ENCODE measurements around the gene PET100.

Gene PET100

GRCh38 chr19:7650148-7650547, 20.6 kb downstream of the PET100 start:
- peaks cover 5% of the 10 kb centered on the region for H3K4me1 ChIP-seq (ENCODE audit: insufficient read depth, low read length, severe bottlenecking)
- no peak overlapping the region for H3K4me2 ChIP-seq (ENCODE audit: low read length)
- no peak overlapping the region for H3K9ac ChIP-seq (ENCODE audit: low read length)
- H3K79me2 ChIP-seq (ENCODE audit: insufficient read depth, low read length) = no peaks in the 10 kb centered on the region
- H4K20me1 ChIP-seq (ENCODE audit: insufficient read depth, low read length) = no peaks in the 10 kb centered on the region
- TF ChIP-seq EZH2 (IDR thresholded peaks at IDR 0.05; ENCODE audit: borderline replicate concordance, low read length) = no peak
- H3F3A ChIP-seq (ENCODE audit: insufficient read depth, low read length) = no peaks in the 10 kb centered on the region
- no peaks in the 10 kb centered on the region for H3K9me3 ChIP-seq (ENCODE audit: low read length)
- 0 out of 2 replicates have a peak, but pooled peaks cover 6% of the 10 kb centered on the region for H3K27me3 ChIP-seq (ENCODE audit: insufficient read depth, low read length)
- H2AFZ ChIP-seq (ENCODE audit: low read length) = no peak overlapping the region
- H3K27ac ChIP-seq (ENCODE audit: low read depth, low read length, poor library complexity, severe bottlenecking) = no peak overlapping the region
- no peak overlapping the region for H3K4me3 ChIP-seq (ENCODE audit: low read depth, low read length, poor library complexity, severe bottlenecking)
- no peaks in the 10 kb centered on the region for H3K9me2 ChIP-seq (ENCODE audit: low read depth, low read length)
- peaks cover 17% of the 10 kb centered on the region for H3K36me3 ChIP-seq (ENCODE audit: insufficient read depth, low read length)

DNA sequence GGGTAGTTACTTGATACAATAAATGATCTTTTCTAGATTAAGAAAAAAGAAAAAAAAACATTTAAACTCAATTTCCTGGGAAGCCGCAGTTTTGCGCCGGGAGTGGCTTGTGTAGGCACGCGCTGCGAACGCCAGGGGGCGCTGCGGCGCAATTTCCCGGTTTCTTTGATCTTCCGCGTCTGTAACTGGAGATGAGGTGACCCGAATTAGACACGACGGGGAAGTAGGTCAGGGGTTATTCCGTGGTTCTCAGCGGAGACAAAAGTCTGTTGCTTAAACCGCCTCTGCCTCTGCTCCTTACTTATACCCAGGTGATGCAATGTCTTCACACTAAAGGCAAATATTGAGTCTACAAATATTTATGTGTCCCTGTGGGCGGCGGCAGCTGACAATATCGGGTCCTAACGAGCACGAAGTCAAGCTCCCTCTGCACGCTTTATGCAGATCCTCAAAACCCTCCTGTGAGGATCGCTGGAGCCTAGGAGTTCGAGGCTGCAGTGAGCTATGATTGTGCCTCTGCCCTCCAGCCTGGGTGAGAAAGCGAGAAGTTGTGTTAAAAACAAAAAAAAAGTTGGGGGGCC, 22.6 kb downstream of the PET100 start:
- no peaks in the 10 kb centered on the region for H4K20me1 ChIP-seq (ENCODE audit: insufficient read depth, low read length)
- no peak overlapping the region; the same call in 1 of the 2 replicates for H3K9ac ChIP-seq (ENCODE audit: low read length)
- no peak for TF ChIP-seq EZH2 (IDR thresholded peaks at IDR 0.05; ENCODE audit: borderline replicate concordance, low read length)
- TF ChIP-seq, protein P1, sequence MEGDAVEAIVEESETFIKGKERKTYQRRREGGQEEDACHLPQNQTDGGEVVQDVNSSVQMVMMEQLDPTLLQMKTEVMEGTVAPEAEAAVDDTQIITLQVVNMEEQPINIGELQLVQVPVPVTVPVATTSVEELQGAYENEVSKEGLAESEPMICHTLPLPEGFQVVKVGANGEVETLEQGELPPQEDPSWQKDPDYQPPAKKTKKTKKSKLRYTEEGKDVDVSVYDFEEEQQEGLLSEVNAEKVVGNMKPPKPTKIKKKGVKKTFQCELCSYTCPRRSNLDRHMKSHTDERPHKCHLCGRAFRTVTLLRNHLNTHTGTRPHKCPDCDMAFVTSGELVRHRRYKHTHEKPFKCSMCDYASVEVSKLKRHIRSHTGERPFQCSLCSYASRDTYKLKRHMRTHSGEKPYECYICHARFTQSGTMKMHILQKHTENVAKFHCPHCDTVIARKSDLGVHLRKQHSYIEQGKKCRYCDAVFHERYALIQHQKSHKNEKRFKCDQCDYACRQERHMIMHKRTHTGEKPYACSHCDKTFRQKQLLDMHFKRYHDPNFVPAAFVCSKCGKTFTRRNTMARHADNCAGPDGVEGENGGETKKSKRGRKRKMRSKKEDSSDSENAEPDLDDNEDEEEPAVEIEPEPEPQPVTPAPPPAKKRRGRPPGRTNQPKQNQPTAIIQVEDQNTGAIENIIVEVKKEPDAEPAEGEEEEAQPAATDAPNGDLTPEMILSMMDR (IDR thresholded peaks at IDR 0.05; ENCODE audit: low read length) = peak; percentile 96
- H3K4me3 ChIP-seq (ENCODE audit: low read depth, low read length, poor library complexity, severe bottlenecking) = peak overlapping the region; percentile 47
- no peaks in the 10 kb centered on the region for H3F3A ChIP-seq (ENCODE audit: insufficient read depth, low read length)
- H3K9me3 ChIP-seq (ENCODE audit: low read length) = no peaks in the 10 kb centered on the region
- H3K36me3 ChIP-seq (ENCODE audit: insufficient read depth, low read length) = peaks cover 8% of the 10 kb centered on the region; the same call in 1 of the 2 replicates
- no peak overlapping the region for H3K27ac ChIP-seq (ENCODE audit: low read depth, low read length, poor library complexity, severe bottlenecking)
- H3K79me2 ChIP-seq (ENCODE audit: insufficient read depth, low read length) = no peaks in the 10 kb centered on the region
- H3K9me2 ChIP-seq (ENCODE audit: low read depth, low read length) = no peaks in the 10 kb centered on the region
- H3K4me2 ChIP-seq (ENCODE audit: low read length) = peak overlapping the region; percentile 92
- peaks cover 5% of the 10 kb centered on the region for H3K4me1 ChIP-seq (ENCODE audit: insufficient read depth, low read length, severe bottlenecking)
- 0 out of 2 replicates have a peak, but pooled peaks cover 6% of the 10 kb centered on the region for H3K27me3 ChIP-seq (ENCODE audit: insufficient read depth, low read length)
- H2AFZ ChIP-seq (ENCODE audit: low read length) = peak overlapping the region; percentile 88; the same call in 1 of the 2 replicates

GRCh38 chr19:7654401-7654800, 24.8 kb downstream of the PET100 start:
- Histone ChIP-seq H2AFZ (ENCODE audit: low read length) (no peak overlapping the region), H3K4me3 (ENCODE audit: low read depth, low read length, poor library complexity, severe bottlenecking) (no peak overlapping the region), H3K36me3 (ENCODE audit: insufficient read depth, low read length) (no peaks in the 10 kb centered on the region), H3K4me1 (ENCODE audit: insufficient read depth, low read length, severe bottlenecking) (peaks cover 13% of the 10 kb centered on the region), H4K20me1 (ENCODE audit: insufficient read depth, low read length) (no peaks in the 10 kb centered on the region), H3K4me2 (ENCODE audit: low read length) (no peak overlapping the region), H3K9ac (ENCODE audit: low read length) (no peak overlapping the region), H3K79me2 (ENCODE audit: insufficient read depth, low read length) (no peaks in the 10 kb centered on the region), H3F3A (ENCODE audit: insufficient read depth, low read length) (no peaks in the 10 kb centered on the region), H3K9me3 (ENCODE audit: low read length) (no peaks in the 10 kb centered on the region), H3K9me2 (ENCODE audit: low read depth, low read length) (no peaks in the 10 kb centered on the region), H3K27me3 (ENCODE audit: insufficient read depth, low read length) (0 out of 2 replicates have a peak, but pooled peaks cover 3% of the 10 kb centered on the region), H3K27ac (ENCODE audit: low read depth, low read length, poor library complexity, severe bottlenecking) (no peak overlapping the region)
- no peak for TF ChIP-seq EZH2 (IDR thresholded peaks at IDR 0.05; ENCODE audit: borderline replicate concordance, low read length)
- TF ChIP-seq, protein P1 (IDR thresholded peaks at IDR 0.05; ENCODE audit: low read length) = no peak

- Histone ChIP-seq H3F3A (ENCODE audit: insufficient read depth, low read length) (no peaks in the 10 kb centered on the region), H3K9ac (ENCODE audit: low read length) (no peak overlapping the region), H4K20me1 (ENCODE audit: insufficient read depth, low read length) (no peaks in the 10 kb centered on the region), H3K9me2 (ENCODE audit: low read depth, low read length) (no peaks in the 10 kb centered on the region), H3K27me3 (ENCODE audit: insufficient read depth, low read length) (0 out of 2 replicates have a peak, but pooled peaks cover 3% of the 10 kb centered on the region), H3K4me3 (ENCODE audit: low read depth, low read length, poor library complexity, severe bottlenecking) (no peak overlapping the region), H3K27ac (ENCODE audit: low read depth, low read length, poor library complexity, severe bottlenecking) (no peak overlapping the region), H3K79me2 (ENCODE audit: insufficient read depth, low read length) (no peaks in the 10 kb centered on the region), H3K36me3 (ENCODE audit: insufficient read depth, low read length) (no peaks in the 10 kb centered on the region), H3K9me3 (ENCODE audit: low read length) (no peaks in the 10 kb centered on the region), H3K4me1 (ENCODE audit: insufficient read depth, low read length, severe bottlenecking) (peaks cover 13% of the 10 kb centered on the region), H3K4me2 (ENCODE audit: low read length) (no peak overlapping the region), H2AFZ (ENCODE audit: low read length) (no peak overlapping the region)
- no peak for TF ChIP-seq EZH2 (IDR thresholded peaks at IDR 0.05; ENCODE audit: borderline replicate concordance, low read length)
- TF ChIP-seq, protein P1 (IDR thresholded peaks at IDR 0.05; ENCODE audit: low read length) = no peak
Measured at GRCh38 chr19:7655581-7655980, 26.0 kb downstream of the PET100 start.

All from OCI-LY1 (cell line).